Brain microvascular endothelial cell (primary cell): Measurements from ENCODE around the gene MRI1.
"Not testable (repeated sequence)": the region's sequence is repeated elsewhere in the genome, so short reads cannot be mapped to it uniquely, and the experiment has no call there.

ENCODE experiments used
- DNase-seq: peaks from one replicate; pipeline ENCODE4 v3.0.0-alpha.2; 2020
- H3K27ac ChIP-seq: fragments of 250-450 bp; sonication (Bioruptor Pico); 2 replicates; pipeline ENCODE4 v1.5.1; 2020; ENCODE audit warnings: mild to moderate bottlenecking, moderate library complexity
- H3K27me3 ChIP-seq: fragments of 250-450 bp; sonication (Bioruptor Pico); replicated peaks from 2 replicates; pipeline ENCODE4 v1.5.1; 2020; ENCODE audit warnings: mild to moderate bottlenecking
- H3K36me3 ChIP-seq: fragments of 250-450 bp; sonication (Bioruptor Pico); replicated peaks from 2 replicates; pipeline ENCODE4 v1.5.1; 2020; ENCODE audit warnings: mild to moderate bottlenecking
- H3K4me3 ChIP-seq: 2 replicates; pipeline ENCODE4 v1.5.1; 2011; ENCODE audit warnings: low read depth, mild to moderate bottlenecking, control low read depth, low read length, moderate library complexity
- CTCF ChIP-seq: IDR thresholded peaks from 2 replicates; pipeline ENCODE4 v1.5.1; 2011; ENCODE audit warnings: low read depth, mild to moderate bottlenecking, moderate library complexity, low read length, control low read depth, inconsistent platforms; ENCODE audit errors: missing control alignments
- in situ Hi-C: cut with HindIII; loops from 2 replicates; pipeline ENCODE4 v1.10.0; 2017; ENCODE audit warnings: low sequenced_read_pairs, low pct_ligation_motif_present

The MRI1 gene

GRCh38 chr19:13774217-13775191, 10.2 kb downstream of the MRI1 start, which contains the start of gene C19orf53:
TSS of gene C19orf53 (plus strand) at chr19:13774456. CDS start at chr19:13774478, 22 bp downstream.
- TF ChIP-seq CTCF = no peak
- Histone ChIP-seq H3K27me3 (no peaks in the 10 kb centered on the region), H3K4me3 (peak within 1 kb of the TSS; percentile 98), H3K36me3 (peaks cover 25% of the 10 kb centered on the region), H3K27ac (peak within 1 kb of the TSS; percentile 88)
- in situ Hi-C loops = no loop called here
- DNase-seq = peak; percentile 92

DNA sequence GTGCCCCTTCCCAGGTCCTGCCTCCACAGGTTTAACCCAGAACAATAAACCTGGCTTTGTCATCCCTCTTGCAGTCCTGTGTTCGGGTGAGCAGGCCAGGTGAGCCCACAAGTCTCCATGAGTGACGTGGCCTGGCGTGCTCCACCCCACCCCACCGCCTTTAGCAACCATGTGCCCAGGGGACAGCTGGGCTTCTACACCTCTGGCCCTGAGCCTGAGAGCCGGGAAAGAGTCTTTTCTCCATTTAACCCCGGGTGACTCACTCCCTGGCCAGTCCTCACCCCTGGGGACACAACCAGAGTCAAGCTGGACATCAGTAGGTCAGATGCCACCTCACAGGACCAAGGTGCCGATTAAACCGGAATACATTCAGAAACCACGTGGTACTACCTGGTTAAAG, 14.1 kb downstream of the MRI1 start:
- Histone ChIP-seq H3K4me3 (no peak overlapping the region), H3K36me3 (peaks cover 23% of the 10 kb centered on the region), H3K27ac (no peak overlapping the region), H3K27me3 (no peaks in the 10 kb centered on the region)
- TF ChIP-seq CTCF = no peak
- in situ Hi-C loops = no loop called here
- no peak for DNase-seq

DNA sequence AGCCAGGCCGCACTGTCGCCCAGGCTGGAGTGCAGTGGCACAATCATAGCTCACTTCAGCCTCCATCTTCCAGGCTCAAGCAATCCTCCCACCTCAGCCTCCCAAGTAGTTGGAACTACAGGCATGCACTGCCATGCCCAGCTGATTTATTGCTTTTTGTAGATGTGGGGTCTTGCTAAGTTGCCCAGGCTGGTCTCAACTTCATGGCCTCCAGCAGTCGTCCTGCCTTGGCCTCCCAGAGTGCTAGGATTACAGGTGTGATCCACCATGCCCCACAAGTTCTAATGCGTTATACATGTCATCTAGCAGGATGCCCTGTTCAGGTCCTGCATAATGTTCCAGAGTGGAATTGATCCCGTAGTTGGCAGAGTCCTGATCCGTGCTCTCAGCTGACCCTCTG, 14.5 kb downstream of the MRI1 start:
- peaks cover 23% of the 10 kb centered on the region for H3K36me3 ChIP-seq
- no peak for TF ChIP-seq CTCF
- no peak for DNase-seq
- no peak overlapping the region for H3K4me3 ChIP-seq
- no peak overlapping the region for H3K27ac ChIP-seq
- in situ Hi-C loops = no loop called here
- no peaks in the 10 kb centered on the region for H3K27me3 ChIP-seq

GRCh38 chr19:13779794-13780193, 15.5 kb downstream of the MRI1 start:
- DNase-seq, in situ Hi-C loops, H3K27ac ChIP-seq, H3K27me3 ChIP-seq, H3K4me3 ChIP-seq: not testable (repeated sequence)
- H3K36me3 ChIP-seq = peaks cover 23% of the 10 kb centered on the region

DNA sequence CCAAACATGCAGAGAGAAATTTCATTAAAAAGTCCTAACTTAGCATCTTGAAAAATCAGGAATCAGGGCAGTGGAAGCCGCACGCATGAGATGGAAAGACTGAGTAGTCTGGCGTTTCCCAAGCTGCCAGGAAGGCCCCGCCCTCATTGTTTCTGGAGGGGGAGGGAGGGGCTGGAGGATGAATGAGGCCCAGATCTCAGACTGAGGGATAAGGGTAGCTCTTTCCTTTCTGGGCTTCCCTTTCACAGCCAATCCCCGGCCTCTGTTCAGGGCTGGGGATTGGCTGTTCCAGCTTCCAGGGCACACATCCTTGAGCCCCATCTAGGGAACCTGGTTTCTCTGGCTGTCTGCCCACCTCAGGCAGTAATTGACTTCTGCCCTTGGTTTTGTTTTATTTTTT, 17.2 kb downstream of the MRI1 start:
- Histone ChIP-seq H3K4me3 (no peak overlapping the region), H3K27me3 (no peaks in the 10 kb centered on the region), H3K36me3 (peaks cover 20% of the 10 kb centered on the region), H3K27ac (peak overlapping the region; percentile 36)
- DNase-seq = peak; percentile 72
- TF ChIP-seq CTCF = no peak
- in situ Hi-C loops = no loop called here

DNA sequence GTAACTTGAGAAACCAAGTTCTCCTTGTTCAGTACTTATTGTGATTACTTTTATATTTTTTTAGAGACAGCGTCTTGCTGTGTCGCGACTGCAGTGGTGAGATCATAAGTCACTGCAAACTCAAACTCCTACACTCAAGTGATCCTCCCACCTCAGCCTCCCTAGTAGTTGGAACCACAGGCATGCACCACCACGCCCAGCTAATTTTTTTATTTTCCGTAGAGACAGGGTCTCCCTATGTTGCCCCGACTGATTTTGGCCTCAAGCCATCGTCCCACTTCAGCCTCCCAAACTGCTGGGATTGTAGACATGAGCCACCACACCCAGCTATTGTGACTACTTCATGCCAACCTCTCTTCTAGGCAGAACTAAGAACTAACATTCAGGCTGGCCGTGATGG, 18.2 kb downstream of the MRI1 start:
- Histone ChIP-seq H3K27ac (no peak overlapping the region), H3K4me3 (no peak overlapping the region), H3K36me3 (peaks cover 20% of the 10 kb centered on the region), H3K27me3 (no peaks in the 10 kb centered on the region)
- no peak for TF ChIP-seq CTCF
- no peak for DNase-seq
- in situ Hi-C loops = no loop called here
